GM21381 (cell line): ENCODE data around the gene PAK4.
"Not testable (repeated sequence)": the region's sequence is repeated elsewhere in the genome, so short reads cannot be mapped to it uniquely, and the experiment has no call there.

ENCODE experiments used
- ATAC-seq: cut with Tn5 transposase; IDR thresholded peaks from one replicate; pipeline ENCODE4 v1.9.1; 2021; ENCODE audit warnings: mild to moderate bottlenecking, moderate library complexity; ENCODE audit not compliant: unreplicated experiment

The PAK4 gene

GRCh38 chr19:39099341-39099740 lies 26.2 kb upstream of the PAK4 start:
- no peak for ATAC-seq

GRCh38 chr19:39100500-39101166 lies 25.0 kb upstream of the PAK4 start:
- ATAC-seq = no peak

GRCh38 chr19:39103151-39103550 lies 22.4 kb upstream of the PAK4 start:
- ATAC-seq = no peak

GRCh38 chr19:39104186-39104596 lies 21.4 kb upstream of the PAK4 start:
- no peak for ATAC-seq

- ATAC-seq = no peak
Measured at GRCh38 chr19:39106194-39106593, 19.4 kb upstream of the PAK4 start.

GRCh38 chr19:39109641-39110040 lies 15.9 kb upstream of the PAK4 start:
- ATAC-seq = no peak

- no peak for ATAC-seq
Measured at GRCh38 chr19:39110263-39110967, 15.2 kb upstream of the PAK4 start.

GRCh38 chr19:39111593-39112199 lies 13.9 kb upstream of the PAK4 start:
- ATAC-seq = no peak

GRCh38 chr19:39112338-39112890 lies 13.2 kb upstream of the PAK4 start:
- ATAC-seq = no peak

GRCh38 chr19:39113199-39113598 lies 12.4 kb upstream of the PAK4 start:
- ATAC-seq = no peak

GRCh38 chr19:39115105-39115847 lies 10.3 kb upstream of the PAK4 start:
- no peak for ATAC-seq

GRCh38 chr19:39117023-39117422 lies 8.6 kb upstream of the PAK4 start:
- ATAC-seq = not testable (repeated sequence)

GRCh38 chr19:39119830-39120229 lies 5.8 kb upstream of the PAK4 start:
- no peak for ATAC-seq

GRCh38 chr19:39122934-39123731 lies 2.5 kb upstream of the PAK4 start:
- ATAC-seq = no peak

GRCh38 chr19:39124136-39124764 lies 1.3 kb upstream of the PAK4 start:
- ATAC-seq = no peak

- ATAC-seq = no peak
Measured at GRCh38 chr19:39125199-39125553, 410 bp upstream of the PAK4 start.

GRCh38 chr19:39126312-39127187 lies 964 bp downstream of the PAK4 start:
- ATAC-seq = no peak

GRCh38 chr19:39127812-39128515 lies 2.4 kb downstream of the PAK4 start:
- no peak for ATAC-seq
